Activated CD8-positive, alpha-beta memory T cell treated with anti-CD3 and anti-CD28 coated beads for 24 hours (primary cell): ENCODE data around the gene OPCML.

Experiments
- DNase-seq: peaks from one replicate; pipeline ENCODE4 v3.0.0-alpha.2; 2020

The OPCML gene

DNA sequence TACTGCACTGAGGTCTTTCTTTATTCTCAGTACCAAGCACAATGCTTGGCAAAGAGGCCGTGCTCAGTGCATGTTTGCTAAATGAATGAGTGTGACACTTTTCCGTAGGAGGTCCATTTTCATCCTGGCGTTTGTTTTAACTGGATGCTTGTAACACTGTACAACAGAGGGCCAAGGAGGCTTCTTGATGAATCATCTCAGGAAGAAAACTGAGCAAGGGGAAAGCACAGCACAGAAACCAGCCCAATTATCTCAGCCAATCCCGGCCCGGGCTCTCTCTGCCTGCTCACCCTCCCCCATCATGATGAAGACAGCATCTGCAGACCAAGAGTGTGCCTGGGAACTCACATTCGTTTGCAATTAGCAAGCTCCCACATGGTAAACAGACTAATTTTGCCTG lies 570.3 kb downstream of the OPCML start:
- no peak for DNase-seq

DNA sequence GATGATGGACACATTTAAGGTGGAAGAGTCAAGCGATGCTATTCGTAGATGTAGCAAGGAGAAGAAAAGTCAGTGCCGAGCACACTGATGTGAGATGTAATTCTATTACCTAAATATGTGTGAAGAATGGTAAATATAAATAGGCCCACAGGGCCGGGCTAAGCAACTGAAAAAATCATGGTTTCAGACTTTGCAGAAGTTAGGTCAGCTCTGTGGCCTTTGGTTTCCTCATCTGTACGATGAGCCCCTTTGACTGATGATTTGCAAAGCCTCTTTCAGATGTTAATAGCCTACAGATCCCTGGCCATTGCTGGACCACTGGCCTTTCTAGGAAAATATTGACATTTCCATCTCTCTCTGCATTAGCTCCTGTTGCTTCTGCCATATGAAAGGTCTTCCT lies 570.8 kb downstream of the OPCML start:
- no peak for DNase-seq

DNA sequence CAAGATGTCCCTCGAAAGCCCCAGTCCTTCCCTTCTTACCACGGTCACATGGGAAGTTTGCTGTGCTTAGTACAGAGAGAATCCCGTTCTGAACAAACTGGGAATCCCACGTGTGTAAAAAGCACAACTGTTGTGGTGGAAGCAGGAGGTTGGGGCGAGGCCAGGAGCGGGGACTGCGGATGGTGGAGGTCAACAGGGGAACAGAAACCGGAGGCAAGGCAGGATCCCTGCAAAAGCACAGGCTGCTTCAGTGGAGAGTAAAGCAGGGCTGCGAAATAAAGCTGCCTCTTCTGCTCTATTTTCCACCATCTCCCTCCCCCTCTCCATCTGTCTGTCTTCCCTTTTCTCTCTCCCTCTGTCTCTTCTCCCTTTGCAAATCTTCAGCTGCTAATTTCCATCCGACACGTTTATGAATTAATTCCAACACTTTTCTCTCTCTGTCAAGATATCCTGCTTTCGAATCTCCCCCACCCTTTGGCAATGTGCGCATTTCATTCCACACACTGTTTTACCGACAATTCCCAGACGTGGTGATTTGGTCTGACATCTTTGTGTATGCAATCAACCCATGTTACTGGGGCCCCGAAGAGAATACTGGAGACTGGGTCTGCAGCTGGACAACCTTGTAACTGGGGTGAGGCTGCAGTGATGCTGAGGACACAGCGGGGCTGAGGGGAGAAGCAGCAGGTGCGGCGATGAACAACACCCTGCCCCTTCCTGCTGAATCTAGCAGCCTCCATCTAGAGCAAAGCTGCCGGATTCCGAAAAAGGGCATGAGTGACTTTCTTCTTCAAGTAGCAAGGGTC lies 571.8 kb downstream of the OPCML start:
- DNase-seq = no peak

DNA sequence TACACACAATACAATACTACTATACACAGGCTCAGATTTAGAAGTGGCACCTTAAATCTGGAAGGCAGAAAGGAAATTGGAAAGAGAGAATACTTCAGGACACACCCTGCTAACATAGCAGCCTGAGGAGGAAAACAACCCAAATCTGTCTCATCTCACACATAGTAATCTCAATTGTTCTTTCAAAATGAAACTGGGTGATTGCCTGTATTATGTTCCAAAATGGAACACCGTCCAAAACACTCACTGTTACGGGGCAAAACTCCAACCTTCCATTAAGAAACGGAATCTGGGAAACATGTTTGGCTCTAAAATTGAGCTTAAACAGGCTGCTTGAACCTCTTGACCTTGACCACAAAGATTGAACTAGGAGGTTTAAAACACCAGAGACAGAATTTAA lies 572.6 kb downstream of the OPCML start:
- no peak for DNase-seq

DNA sequence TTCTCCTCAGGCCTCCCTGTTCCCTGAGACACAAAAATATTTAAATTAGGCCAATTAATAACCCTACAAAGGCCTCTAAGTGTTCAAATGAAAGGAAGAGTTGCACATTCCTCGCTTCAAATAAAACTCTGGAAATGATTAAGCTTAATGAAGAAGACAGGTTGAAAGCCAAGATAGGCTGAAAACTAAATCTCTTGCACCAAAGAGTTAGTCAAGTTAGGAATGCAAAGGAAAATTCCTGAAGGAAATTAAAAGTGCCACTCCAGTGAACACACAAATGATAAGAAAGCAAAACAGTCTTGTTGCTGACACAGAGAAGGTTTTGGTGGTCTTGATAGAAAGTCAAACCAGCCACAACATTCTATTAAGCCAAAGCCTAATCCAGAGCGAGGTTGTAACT lies 574.4 kb downstream of the OPCML start:
- DNase-seq = no peak

DNA sequence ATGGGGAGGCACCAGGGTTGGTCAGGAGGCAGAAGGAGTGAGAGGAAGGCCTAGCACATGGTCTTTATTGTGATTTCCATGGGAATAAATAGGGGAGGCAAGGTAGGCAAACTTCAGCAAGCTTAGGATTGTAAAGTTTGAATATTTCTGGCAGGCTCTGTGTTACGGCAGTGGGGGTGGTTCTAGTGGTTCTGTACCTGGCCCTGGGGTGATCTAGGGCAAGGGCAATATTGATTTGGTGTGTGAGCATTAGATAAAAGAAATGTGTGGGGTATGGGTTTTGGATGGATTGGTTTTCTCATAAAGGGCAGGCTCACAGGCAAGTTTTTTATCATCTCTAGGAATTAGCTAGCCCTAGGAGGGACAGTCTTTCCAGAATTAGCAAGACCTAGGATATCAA lies 584.0 kb downstream of the OPCML start:
- no peak for DNase-seq

DNA sequence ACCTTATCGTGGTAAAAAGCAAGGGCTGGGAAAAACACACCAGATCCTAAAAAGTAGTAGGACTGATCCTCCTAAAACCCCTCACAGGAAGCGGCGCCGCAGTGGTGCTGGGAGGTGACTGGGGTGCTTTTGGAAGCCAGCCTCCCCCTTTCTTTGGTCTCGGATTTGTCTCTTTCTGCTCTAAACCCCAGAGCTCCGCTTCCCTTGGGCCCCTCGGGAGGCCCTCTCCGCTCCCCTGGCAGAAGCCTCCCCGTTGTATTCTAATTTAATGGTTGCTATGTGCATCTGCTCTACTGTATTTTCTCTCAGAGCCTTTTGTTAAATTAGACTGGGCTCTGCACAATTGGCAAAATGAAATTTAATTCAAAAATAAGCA lies 587.7 kb downstream of the OPCML start:
- no peak for DNase-seq

DNA sequence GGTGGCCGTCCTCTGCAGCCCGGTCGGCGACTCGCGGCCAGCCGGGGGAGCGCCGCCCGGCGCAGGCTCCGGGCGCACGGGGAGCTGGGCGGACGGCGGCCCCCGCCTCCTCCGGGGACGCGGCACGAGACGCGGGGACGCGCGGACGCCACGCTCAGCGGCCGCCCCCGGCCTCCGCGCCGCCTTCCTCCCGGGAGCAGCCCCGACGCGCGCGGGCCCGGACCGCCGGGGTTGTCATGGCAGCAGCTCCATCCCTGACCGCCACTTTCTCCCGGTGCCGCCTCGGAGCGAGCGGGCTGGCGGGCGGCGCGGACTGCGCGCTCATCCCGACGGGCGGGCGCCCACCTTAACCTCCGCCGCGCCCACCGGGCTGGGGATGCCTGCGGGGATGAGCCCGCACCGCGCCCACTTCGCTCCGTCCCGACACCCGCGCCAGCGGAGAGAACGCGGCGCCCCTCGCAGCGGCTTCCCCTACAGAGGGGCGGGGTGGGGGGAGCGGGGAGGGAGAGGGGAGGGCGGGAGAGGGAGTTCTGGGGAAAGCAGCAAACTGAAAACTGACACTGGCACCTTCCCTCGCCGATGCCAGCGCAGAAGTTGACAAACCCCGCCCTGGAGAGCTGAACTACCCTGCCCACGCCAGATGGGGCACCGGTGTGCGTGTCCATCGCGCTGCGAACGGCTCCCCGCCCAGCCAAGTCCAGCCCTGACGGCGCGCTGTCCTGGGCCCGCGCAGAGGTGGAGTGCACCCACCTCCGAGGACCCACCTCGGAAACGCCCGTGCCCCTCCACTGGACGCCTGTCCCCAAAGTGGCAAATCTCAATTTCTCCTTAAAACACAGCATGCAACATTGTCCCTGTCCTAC lies 588.4 kb downstream of the OPCML start:
- no peak for DNase-seq

DNA sequence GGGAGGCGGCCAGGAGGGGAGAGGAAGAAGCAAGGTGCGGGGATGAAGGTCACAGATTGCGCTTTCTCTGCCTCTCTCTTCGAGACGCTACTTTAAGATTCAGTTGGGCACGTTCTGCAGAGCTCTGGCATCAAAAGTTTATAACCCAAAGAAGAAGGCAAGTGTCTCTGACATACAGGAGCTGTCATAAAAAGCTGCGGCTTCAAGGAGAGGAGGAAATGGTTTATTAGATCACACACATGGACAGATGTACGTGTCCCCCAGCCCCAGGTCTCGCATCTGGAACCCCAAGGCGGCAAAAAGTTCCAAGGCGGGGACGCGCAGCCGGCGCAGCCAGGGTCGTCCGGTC lies 589.0 kb downstream of the OPCML start:
- no peak for DNase-seq

DNA sequence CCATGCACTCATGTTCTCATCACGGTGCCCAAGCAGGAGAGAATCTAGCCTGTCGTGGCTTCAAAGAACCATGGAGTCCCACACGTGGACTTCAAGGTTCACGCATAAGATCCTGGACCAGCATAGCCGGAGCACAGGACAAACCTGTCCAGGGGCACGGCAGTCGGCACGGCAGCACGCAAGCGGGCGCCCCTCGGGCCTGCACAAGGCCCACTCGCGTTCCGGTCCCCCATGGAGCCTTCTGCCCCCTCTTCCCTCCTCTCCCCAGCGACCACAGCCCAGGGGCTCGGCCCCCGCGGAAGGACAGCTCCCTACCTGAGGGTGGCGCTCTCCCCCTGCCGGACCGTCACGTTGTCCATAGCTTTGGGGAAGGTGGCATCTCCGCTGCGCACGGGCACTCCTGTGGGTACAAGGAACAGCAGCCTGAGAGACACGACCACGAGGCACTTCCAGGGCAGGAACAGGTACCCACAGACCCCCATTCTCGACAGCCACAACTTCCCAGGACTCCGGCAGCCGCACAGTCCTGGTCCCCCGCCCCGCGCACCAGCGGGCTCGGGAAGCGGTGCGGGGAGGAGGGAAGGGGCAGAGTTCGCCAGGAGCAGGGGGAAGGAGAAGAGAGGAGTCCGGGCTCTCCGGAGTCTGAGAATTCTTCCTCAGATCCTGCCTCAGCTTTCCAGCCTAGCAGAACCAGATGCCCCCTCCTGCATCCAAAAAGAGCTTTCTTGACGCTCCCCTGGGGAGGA lies 589.5 kb downstream of the OPCML start:
- no peak for DNase-seq

DNA sequence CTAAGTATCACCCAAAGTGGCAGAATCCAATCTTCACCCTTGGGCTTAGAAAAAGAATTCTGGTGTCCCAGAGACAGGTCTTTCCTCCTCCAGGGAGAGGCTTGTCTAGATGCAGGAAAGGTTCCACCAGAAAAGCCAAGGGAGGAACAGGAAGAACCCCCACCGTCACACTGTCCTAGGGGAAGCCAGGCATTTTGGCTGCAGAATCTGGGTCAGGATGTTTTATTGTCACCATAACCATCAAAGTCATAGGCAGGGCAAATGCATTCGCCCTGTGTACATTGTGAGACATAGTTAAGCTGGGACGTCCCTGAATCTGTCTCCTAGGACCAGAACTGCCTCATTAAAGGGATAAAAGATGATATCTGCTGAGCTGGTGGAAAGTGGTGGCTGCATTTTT lies 590.5 kb downstream of the OPCML start:
- DNase-seq = no peak

DNA sequence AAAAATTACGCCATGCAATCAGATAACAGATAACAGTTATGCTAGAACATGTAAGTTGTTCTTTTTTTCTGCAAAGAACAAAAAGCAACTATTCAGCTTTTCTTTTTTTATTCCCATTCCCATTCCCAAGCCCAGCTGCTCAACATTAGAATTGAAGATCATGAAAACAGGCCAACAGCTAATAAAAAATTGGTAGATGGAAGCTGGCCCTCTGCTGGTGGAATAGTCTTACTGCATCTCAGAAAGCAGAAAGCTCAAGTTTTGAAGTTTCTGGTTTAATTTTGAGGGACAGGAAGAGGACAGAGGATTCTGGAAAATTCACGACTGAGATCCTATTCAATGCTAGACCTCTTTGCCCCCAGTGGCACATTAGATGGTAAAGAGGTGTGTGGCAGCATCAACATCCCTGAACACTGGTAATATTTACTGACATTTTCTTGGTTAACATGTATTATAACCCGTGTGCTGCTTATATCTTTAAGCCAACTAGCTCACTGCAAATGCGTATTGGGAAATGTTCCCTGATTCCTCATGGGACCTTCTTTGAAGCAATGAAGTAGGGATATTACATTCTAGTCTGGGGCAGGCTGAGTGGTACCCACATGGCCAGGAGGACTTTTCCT lies 591.2 kb downstream of the OPCML start:
- no peak for DNase-seq

DNA sequence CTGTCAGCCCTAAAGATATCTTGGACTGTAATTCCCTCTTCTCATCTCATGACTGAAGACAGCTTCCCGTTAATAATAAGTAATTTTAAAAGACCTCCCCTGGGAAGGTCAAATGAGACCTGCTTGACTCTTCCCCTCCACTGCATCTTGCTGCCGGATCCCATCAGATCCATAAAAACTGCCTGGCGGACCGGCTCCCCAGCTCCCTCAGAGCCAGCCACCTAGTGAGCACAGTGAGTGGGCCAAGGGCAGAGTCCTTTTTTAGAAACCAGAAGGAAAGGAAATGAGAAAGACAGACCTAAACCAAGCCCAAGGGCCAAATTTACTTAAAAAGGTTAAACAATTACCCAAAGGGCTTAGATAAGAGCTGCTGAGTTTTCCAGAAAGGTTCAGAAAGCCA lies 595.3 kb downstream of the OPCML start:
- no peak for DNase-seq

DNA sequence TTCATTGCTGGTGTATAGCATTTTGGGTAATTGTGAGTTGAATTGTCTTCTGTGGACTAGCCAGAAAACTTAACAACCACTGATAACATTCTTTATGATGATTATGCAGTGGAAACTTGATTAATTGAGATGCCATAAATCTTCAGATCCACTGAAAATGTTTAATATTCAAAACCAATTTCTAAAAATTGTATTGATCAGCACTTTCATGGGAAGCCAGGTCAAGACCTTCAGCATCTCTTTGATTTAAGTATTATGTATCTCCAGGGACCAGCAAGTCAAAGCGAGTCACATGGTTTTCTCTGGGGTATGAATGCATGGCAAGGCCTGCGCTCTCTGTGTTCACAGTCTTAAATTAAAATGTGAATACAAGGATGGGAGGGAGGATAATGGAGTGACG lies 596.9 kb downstream of the OPCML start:
- no peak for DNase-seq

DNA sequence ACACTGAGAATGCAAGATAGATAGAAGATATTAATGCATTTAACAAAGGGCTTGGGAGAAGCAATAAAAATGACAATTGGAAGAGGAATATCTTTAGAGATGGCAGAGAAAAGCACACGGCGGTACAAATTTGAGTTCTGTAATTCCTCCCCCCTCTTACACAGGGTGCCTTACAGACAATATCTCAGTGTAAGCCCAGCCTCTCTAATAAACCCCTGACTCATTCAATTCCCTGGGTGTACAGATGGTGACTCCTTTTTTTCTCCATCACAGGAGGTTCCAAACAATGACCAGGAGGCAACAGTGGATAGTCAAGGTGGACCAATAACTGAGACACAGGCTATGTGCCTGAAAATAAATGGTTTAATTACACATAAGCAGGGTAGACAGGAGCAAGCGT lies 598.6 kb downstream of the OPCML start:
- no peak for DNase-seq

DNA sequence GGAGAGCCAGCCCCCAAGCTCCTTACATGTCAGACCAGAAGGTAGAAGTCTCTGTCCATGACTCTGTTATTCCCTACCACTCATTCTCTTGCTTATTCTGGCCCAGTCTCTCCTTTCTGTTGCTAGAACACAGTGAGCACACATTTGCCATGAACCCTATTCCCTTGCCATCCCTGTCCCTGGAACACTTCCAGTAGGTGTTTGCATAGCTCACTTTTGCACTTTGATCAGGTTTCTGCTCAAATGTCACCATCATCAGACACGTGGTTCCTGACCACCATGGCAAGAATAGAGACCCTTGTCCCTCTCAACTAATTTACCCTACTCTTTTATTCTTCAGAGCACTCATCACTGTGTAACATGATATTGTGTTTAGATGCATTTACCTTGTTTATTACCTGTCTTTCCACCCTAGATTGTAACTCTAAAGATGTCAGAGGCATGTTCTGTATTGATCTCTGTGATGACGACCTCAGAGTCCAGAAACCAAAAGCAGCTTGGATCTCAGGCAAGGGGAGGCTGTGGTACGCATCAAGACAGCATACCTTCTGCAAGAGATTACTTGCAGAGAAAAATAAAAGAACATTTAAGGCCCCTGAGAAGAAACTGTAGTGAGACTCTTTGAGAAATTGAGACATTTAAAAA lies 606.4 kb downstream of the OPCML start:
- DNase-seq = no peak

DNA sequence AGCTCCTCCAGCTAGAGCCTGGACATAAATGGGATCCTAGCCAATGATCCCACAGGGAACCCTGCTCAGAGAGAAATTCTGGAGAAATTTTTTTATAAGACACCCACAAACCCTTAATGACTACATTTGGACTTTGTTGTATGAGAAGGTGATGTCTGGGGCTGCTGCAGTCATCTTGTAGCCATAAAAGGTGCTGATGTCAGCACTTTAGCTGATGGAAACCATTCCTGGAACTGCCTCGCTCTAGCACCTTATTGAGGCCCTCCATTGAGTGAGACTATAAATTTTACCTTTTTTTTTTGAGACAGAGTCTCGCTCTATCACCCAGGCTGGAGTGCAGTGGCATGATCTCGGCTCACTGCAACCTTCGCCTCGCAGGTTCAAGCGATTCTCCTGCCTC lies 610.7 kb downstream of the OPCML start:
- no peak for DNase-seq

DNA sequence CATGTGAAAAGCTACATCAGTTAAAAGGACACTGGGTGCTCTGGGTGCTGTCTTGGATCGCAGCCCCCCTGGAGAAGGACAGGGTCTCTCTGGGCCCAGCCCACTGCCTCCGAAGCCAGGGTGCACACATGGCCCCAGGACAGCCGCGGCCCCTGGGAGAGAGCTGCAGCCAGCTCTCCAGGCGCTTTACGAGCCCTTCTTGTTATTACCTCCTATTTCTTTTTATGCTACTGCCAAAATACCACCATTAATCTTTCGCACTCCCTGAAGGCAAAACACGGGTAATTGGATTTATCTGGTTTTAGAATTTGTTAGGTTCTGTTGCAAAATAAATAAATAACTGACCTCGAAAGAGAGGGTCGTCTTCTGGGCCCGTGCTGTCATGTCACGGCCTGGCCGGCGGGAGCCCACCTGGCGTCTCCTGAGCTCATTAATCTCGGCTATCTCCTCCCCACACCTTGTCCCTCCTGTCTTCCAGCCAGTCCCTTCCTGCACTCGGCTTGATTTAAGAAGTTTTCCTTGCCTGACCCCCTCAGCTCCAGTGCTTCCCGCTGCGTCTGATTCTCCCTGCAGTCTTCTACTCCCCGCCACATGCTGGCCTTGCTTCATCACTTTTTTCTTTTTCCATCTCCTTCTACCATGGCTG lies 611.7 kb downstream of the OPCML start:
- DNase-seq = no peak

DNA sequence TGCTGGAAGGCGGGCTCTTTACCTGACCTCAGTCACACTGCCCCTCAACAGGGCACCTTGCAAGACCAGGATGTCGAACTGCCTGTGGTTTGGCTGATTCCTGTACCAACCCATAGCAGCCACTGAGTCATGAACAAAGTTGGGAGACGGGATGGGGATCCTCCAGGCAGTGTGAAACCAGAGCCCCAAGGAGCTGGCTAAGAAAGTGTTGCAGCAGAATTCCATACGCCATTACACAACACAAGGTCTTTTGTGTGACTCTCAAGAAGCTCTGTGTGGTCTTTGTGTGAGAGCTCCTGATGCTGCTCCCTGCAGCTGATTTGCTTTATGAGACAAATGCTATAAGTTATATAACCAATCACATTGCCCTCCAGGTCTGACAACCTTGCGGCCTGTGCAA lies 617.7 kb downstream of the OPCML start:
- DNase-seq = no peak

DNA sequence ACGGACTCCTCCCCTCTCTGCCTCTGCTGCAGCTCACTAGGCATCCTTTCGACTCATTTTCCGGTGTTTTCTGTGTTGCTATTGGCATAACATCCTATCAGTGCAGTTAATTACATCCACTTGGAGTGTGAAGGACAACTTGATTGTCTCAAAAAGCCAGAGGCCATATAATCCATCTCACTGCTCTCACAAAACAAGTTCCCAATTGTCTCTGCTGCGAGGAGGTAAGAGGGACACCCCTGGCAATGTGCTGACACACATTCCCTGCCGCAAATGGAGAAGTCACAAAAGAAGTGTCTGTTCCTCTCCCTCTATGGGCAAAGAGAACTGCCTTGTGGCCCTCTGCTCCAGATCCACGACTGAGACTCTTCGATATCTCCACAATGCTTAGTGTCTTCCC lies 618.4 kb downstream of the OPCML start:
- DNase-seq = no peak

DNA sequence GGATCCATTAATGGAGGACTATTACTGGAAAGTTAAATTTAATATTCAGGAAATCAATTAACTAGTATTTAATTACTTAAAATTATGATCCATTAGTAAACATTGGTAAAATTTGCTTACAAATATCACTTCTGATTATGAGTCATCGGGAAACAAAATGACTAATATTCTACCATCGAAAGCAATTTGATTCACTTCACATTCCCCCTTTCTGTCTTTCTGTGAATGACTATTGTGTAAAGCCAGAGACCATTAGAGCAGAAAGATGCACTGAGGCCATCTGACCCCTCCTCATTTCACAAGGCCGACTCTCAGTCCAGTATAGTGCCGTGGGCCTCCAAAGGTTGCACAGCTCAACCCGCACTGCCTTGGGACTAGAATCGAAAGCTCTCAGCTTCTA lies 619.0 kb downstream of the OPCML start:
- no peak for DNase-seq

DNA sequence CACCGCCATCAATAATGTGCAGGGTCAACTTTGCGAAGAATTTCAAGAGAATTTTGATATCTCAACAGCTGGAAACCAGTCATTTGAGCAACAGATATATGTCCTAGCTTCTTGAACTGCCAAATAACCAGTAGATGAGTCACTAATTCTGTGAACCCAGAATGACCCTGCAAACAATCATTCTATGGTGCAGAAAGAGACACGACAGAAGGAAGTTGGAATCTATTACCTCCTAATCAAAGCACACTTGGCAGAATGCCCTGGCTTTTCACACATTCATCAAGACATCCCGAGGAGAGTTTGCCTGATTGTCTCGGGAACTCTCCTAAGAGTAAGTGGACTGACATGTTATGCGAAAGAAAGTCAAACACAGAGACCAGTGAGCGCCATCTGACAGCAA lies 621.1 kb downstream of the OPCML start:
- no peak for DNase-seq
